Measurements from ENCODE around the gene DUSP1. TPM values are rescaled to one million over a fixed set of nuclear protein-coding genes. Genes with fewer than 3 reads are reported as not detected.

Gene DUSP1
- total and polyA plus RNA-seq, 2 of the 4 experiments (the other 2 are of a cell fraction): 304 to 467 TPM

DNA sequence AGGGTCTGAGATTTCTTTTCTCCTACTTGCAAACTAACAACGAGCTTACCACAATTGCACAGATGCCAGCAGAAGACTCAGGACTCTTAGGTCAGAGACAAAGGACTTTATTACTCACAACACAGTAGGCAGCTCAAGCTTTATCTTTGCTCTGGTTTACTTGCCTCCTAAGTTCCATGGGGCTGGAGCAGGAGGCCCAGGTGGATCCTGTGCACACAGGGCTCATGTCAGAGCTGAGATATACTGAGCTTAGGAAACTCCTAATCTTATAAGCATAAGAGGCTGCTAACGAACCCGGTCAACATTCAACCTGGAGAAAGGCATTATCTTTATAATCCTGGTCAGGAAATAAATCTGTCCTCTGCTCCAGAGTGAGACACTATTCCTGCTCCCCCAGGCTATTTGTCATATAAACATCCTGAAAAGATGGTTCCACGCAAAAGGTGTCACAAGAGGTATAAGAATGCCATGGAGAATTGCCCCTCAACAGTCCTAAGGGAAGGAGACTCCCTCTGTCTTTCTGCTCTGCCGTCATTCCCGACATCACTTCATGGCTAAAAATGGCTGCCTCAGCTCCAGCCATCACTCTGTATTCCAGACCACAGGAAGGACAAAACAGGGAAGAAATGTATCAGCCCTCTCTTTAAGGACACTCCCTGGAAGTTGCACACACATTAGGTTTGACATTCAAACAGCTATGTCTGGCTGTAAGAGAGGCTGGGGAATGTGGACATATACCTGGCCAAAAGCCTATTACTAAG is 16.2 kb downstream of the DUSP1 start:
- H3K9me3 ChIP-seq (ENCODE audit: control insufficient read depth, insufficient read depth, low read length): peaks cover 5% of the 10 kb centered on the region
- H3K56ac ChIP-seq (ENCODE audit: extremely low read depth, insufficient read depth, low read length): no peak overlapping the region
- TF ChIP-seq MXI1 (IDR thresholded peaks at IDR 0.05; ENCODE audit: borderline replicate concordance, low read depth, low read length) (no peak), CHD1 (IDR thresholded peaks at IDR 0.05; ENCODE audit: low read depth, low read length) (no peak), FOS (IDR thresholded peaks at IDR 0.05; ENCODE audit: low read depth, low read length) (no peak)
- TF ChIP-seq, protein P1, sequence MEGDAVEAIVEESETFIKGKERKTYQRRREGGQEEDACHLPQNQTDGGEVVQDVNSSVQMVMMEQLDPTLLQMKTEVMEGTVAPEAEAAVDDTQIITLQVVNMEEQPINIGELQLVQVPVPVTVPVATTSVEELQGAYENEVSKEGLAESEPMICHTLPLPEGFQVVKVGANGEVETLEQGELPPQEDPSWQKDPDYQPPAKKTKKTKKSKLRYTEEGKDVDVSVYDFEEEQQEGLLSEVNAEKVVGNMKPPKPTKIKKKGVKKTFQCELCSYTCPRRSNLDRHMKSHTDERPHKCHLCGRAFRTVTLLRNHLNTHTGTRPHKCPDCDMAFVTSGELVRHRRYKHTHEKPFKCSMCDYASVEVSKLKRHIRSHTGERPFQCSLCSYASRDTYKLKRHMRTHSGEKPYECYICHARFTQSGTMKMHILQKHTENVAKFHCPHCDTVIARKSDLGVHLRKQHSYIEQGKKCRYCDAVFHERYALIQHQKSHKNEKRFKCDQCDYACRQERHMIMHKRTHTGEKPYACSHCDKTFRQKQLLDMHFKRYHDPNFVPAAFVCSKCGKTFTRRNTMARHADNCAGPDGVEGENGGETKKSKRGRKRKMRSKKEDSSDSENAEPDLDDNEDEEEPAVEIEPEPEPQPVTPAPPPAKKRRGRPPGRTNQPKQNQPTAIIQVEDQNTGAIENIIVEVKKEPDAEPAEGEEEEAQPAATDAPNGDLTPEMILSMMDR (conservative IDR thresholded peaks at IDR 0.05; ENCODE audit: low read depth, low read length): no peak
- H3K14ac ChIP-seq (replicated peaks; ENCODE audit: low read depth, low read length): no peak overlapping the region
- H4K91ac ChIP-seq (ENCODE audit: insufficient read depth, low read depth, low read length): no peak overlapping the region
- no peak overlapping the region for H3K4me2 ChIP-seq (ENCODE audit: low read depth, low read length)
- no peak overlapping the region for H4K8ac ChIP-seq (ENCODE audit: low read depth in 2 of 2, low read length in 2 of 2)
- intact Hi-C loops (cut with micrococcal nuclease) (no loop called here), dilution Hi-C loops (cut with HindIII; ENCODE audit: low sequenced_read_pairs, unreplicated experiment) (no loop called here), in situ Hi-C loops (cut with MboI; ENCODE audit: low sequenced_read_pairs) (no loop called here)
- H3K27me3 ChIP-seq (ENCODE audit: control insufficient read depth, insufficient read depth, low read length): peaks cover 2% of the 10 kb centered on the region; the same call in 1 of the 2 replicates
- H2AFZ ChIP-seq (replicated peaks; ENCODE audit: low read length, poor library complexity): no peak overlapping the region
- no peak overlapping the region for H2AK5ac ChIP-seq (ENCODE audit: low read depth, low read length)
- H3K4me1 ChIP-seq (ENCODE audit: control insufficient read depth, insufficient read depth, low read length): peaks cover 8% of the 10 kb centered on the region
- H2BK5ac ChIP-seq (ENCODE audit: low read depth, low read length, poor library complexity, severe bottlenecking): no peak overlapping the region
- no peaks in the 10 kb centered on the region for H3K36me3 ChIP-seq (ENCODE audit: control insufficient read depth, insufficient read depth, low read length)
- no peak overlapping the region for H3K9ac ChIP-seq (ENCODE audit: low read depth, low read length)
- H3K27ac ChIP-seq (ENCODE audit: insufficient read depth, low read length): no peak overlapping the region
- ATAC-seq (ENCODE audit: low read depth) (no peak), DNase-seq (no peak)
- H3K23ac ChIP-seq (ENCODE audit: low read depth, low read length): no peak overlapping the region
- 86% methylated on average over 1 of the region's 6 CpGs; no CpG with 5 or more reads in 1 of the 2 experiments for WGBS, 2 experiments (ENCODE audit: extremely low coverage in 2 of 2, insufficient read length in 1 of 2)
- H4K5ac ChIP-seq (ENCODE audit: low read depth, low read length): no peak overlapping the region
- peaks cover 0 to 9% of the 10 kb centered on the region in 2 experiments; a peak in 2 of 4 replicates for H3K79me1 ChIP-seq (ENCODE audit: low read depth in 1 of 2, low read length in 2 of 2)
- peaks cover 22% of the 10 kb centered on the region for H3K9me1 ChIP-seq (ENCODE audit: insufficient read depth, low read length)
- H3K4ac ChIP-seq (ENCODE audit: low read depth, low read length): no peak overlapping the region
- no peak overlapping the region for H2BK20ac ChIP-seq (ENCODE audit: low read depth, low read length)
- CTCF ChIA-PET: no interaction called here
- H2AK9ac ChIP-seq (replicated peaks; ENCODE audit: low read depth, low read length, poor library complexity): no peak overlapping the region
- POLR2A ChIA-PET (ENCODE audit: unreplicated experiment): interaction anchor here (0.8 kb wide), 1 partner anchor 17 kb away, joined by 4 read pairs; no protein-coding TSS in a partner anchor
- no peak overlapping the region for H3K18ac ChIP-seq (ENCODE audit: low read depth, low read length)
- H2BK15ac ChIP-seq (ENCODE audit: low read depth, low read length): no peak overlapping the region
- H2BK120ac ChIP-seq (ENCODE audit: low read depth, low read length): no peak overlapping the region
- no peak overlapping the region for H3K4me3 ChIP-seq (ENCODE audit: insufficient read depth, low read depth, low read length)
- no peaks in the 10 kb centered on the region for H4K20me1 ChIP-seq (ENCODE audit: insufficient read depth, low read length)
- BruUV-seq (replicated peaks): no TSS peak
